HCT116 (cell line): Measurements from ENCODE around the gene RIPOR3. TPM values are rescaled to one million over a fixed set of nuclear protein-coding genes. Genes with fewer than 3 reads are reported as not detected.

ENCODE experiments used
- ATAC-seq: fragments of 200-7000 bp; cut with Tn5 transposase; 2 replicates; pipeline ENCODE4 v1.9.1; 2020; ENCODE audit warnings: mild to moderate bottlenecking, moderate library complexity
- BruUV-seq: library from RNA; stranded (reverse); fragments of 400-500 nt; replicated peaks from 2 replicates; lab custom pipeline; 2021; lab: Mats Ljungman, UMichigan
- CTCF ChIA-PET: fragments of 300-600 bp; sonication (Branson Sonifier 250); formaldehyde crosslinking; loops from one replicate; lab custom pipeline; 2021; ENCODE audit warnings: antibody characterized with exemption; lab: Charles Lee
- POLR2A ChIA-PET: fragments of 300-600, 350-600 bp; sonication (Branson Sonifier 250); formaldehyde crosslinking; loops from one replicate; lab custom pipeline; 2021; ENCODE audit warnings: antibody characterized with exemption; lab: Charles Lee
- RAD21 ChIA-PET, 2 experiments: fragments of 300-600 bp; sonication (Branson Sonifier 250); formaldehyde crosslinking; loops; one replicate each; lab custom pipeline; 2023; ENCODE audit warnings: low total read pairs in 2 of 2; ENCODE audit not compliant: uncharacterized antibody in 2 of 2, unreplicated experiment in 2 of 2, low non-redundant PET in 1 of 2; lab: Charles Lee
- DNase-seq: peaks from one replicate; pipeline ENCODE4 v3.0.0-alpha.2; 2010; ENCODE audit warnings: low read depth, low spot score
- H2AFZ ChIP-seq: fragments of 200-600 bp; shearing (Covaris generic), sonication (generic); 2 replicates; pipeline ENCODE4 v1.6.1; 2017; ENCODE audit warnings: low read depth, mixed run types, mixed read lengths, antibody characterized with exemption, low read length; ENCODE audit not compliant: poor library complexity, severe bottlenecking
- H3K27ac ChIP-seq: 2 replicates; pipeline ENCODE4 v1.5.1; 2012; ENCODE audit warnings: low read depth, low read length
- H3K27me3 ChIP-seq: fragments of 200-600 bp; sonication (generic); 2 replicates; pipeline ENCODE4 v1.6.1; 2016; ENCODE audit warnings: mixed run types, low read length, mixed read lengths; ENCODE audit not compliant: insufficient read depth
- H3K36me3 ChIP-seq, 2 experiments: fragments of 200-500 bp in 1 of 2; fragments of 200-600 bp in 1 of 2; sonication (Bioruptor generic) in 1 of 2; sonication (generic) in 1 of 2; 2 replicates each; pipeline versions ENCODE4 v1.5.1 to v1.6.1; 2014 to 2016; ENCODE audit warnings: low read length in 2 of 2, inconsistent platforms in 1 of 2, mixed read lengths in 1 of 2, mixed run types in 1 of 2; ENCODE audit not compliant: insufficient read depth in 2 of 2, control insufficient read depth in 1 of 2
- H3K4me1 ChIP-seq, 2 experiments: fragments of 200-600 bp in 1 of 2; sonication (generic) in 1 of 2; 2 replicates each; pipeline versions ENCODE4 v1.5.1 to v1.6.1; 2012 to 2017; ENCODE audit warnings: low read length in 2 of 2, inconsistent platforms in 1 of 2, mild to moderate bottlenecking in 1 of 2, mixed read lengths in 1 of 2, mixed run types in 1 of 2, moderate library complexity in 1 of 2; ENCODE audit not compliant: insufficient read depth in 2 of 2, control insufficient read depth in 1 of 2
- H3K4me2 ChIP-seq: fragments of 200-600 bp; sonication (generic); 2 replicates; pipeline ENCODE4 v1.6.1; 2017; ENCODE audit warnings: mixed run types, low read length, mixed read lengths
- H3K4me3 ChIP-seq, 2 experiments: fragments of 200-600 bp in 1 of 2; sonication (generic) in 1 of 2; replicated peaks in 1 of 2; 2 replicates each; pipeline ENCODE4 v1.5.1; 2011 to 2016; ENCODE audit warnings: low read length in 2 of 2, control low read depth in 1 of 2, low read depth in 1 of 2, mild to moderate bottlenecking in 1 of 2, mixed read lengths in 1 of 2, mixed run types in 1 of 2
- H3K79me2 ChIP-seq: fragments of 200-600 bp; sonication (generic); 2 replicates; pipeline ENCODE4 v1.6.1; 2017; ENCODE audit warnings: mild to moderate bottlenecking, mixed run types, low read length, moderate library complexity, mixed read lengths; ENCODE audit not compliant: insufficient read depth
- H3K9ac ChIP-seq: fragments of 200-600 bp; sonication (generic); 2 replicates; pipeline ENCODE4 v1.6.1; 2016; ENCODE audit warnings: low read length, mixed read lengths
- H3K9me2 ChIP-seq: fragments of 200-600 bp; sonication (generic), shearing (Covaris generic); 2 replicates; pipeline ENCODE4 v1.6.1; 2017; ENCODE audit warnings: mixed run types, mild to moderate bottlenecking, moderate library complexity; ENCODE audit not compliant: insufficient read depth
- H3K9me3 ChIP-seq, 2 experiments: fragments of 200-500 bp in 1 of 2; fragments of 200-600 bp in 1 of 2; sonication (Bioruptor generic) in 1 of 2; sonication (generic) in 1 of 2; 2 replicates each; pipeline ENCODE4 v1.6.1; 2014 to 2017; ENCODE audit warnings: low read length in 2 of 2, mixed read lengths in 2 of 2, inconsistent platforms in 1 of 2, low read depth in 1 of 2, mild to moderate bottlenecking in 1 of 2, mixed run types in 1 of 2, moderate library complexity in 1 of 2; ENCODE audit not compliant: control insufficient read depth in 1 of 2, insufficient read depth in 1 of 2
- H4K20me1 ChIP-seq: fragments of 200-600 bp; sonication (generic), shearing (Covaris generic); 2 replicates; pipeline ENCODE4 v1.6.1; 2017; ENCODE audit warnings: mixed run types, mild to moderate bottlenecking, moderate library complexity; ENCODE audit not compliant: insufficient read depth
- CBX3 ChIP-seq: IDR thresholded peaks from 2 replicates; pipeline ENCODE4 v1.6.1; 2012; ENCODE audit warnings: low read depth
- EZH2 ChIP-seq: fragments of 200-600 bp; sonication (generic); IDR thresholded peaks from 2 replicates; pipeline ENCODE4 v1.6.1; 2017; ENCODE audit warnings: antibody characterized with exemption, mixed run types
- FOSL1 ChIP-seq: IDR thresholded peaks from 2 replicates; pipeline ENCODE4 v1.6.1; 2012; ENCODE audit warnings: low read depth
- TCF7L2 ChIP-seq: IDR thresholded peaks from 2 replicates; pipeline ENCODE4 v1.7.0; 2011; ENCODE audit warnings: borderline replicate concordance, inconsistent platforms; ENCODE audit not compliant: insufficient read depth, insufficient read length; ENCODE audit errors: extremely low read depth
- intact Hi-C: fragments of 100-400 bp; cut with micrococcal nuclease; formaldehyde crosslinking; loops from 2 replicates; pipeline ENCODE4 v1.10.0; 2022
- total RNA-seq: library from RNA; stranded (reverse); gene quantifications from one replicate; pipeline ENCODE4 v1.2.1, GENCODE V29; 2021; ENCODE audit not compliant: unreplicated experiment
- TF ChIP-seq, protein P1 (sequence below): IDR thresholded peaks from 2 replicates; pipeline ENCODE4 v1.6.1; 2011; ENCODE audit warnings: mild to moderate bottlenecking, low read length, moderate library complexity; ENCODE audit not compliant: insufficient replicate concordance; ENCODE audit errors: extremely low read depth

RIPOR3 gene
- total RNA-seq, 1 experiment from 2014 or later, result 0.22 TPM

DNA sequence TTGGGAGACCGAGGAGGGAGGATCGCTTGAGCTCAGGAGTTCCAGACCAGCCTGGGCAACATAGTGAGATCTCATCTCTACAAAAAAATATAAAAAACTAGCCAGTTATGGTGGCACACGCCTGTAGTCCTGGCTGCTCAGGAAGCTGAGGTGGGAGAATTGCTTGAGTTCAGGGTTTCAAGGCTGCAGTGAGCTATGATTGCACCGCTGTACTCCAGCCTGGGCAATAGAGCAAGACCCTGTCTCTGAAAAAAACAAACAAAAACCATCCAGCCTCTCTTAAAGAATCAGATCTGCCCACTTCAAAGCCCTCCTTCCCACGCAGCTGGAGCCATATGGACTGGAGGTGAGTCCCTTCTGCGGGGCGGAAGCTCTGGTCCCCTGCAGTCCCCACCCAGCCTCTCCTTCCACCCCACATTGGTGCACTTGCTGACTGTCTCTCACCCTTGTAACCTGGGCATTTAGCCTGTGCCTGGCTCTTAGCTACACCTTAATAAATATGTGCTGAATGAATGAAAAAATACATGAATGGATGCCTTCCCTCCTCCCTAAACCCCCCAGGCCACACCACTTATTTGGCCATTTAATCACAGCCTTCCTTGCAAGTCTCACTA is 32.9 kb upstream of the RIPOR3 start:
- TF ChIP-seq FOSL1, result no peak
- no peak for TF ChIP-seq EZH2
- TF ChIP-seq TCF7L2, result no peak
- no peak for TF ChIP-seq CBX3
- TF ChIP-seq, protein P1, sequence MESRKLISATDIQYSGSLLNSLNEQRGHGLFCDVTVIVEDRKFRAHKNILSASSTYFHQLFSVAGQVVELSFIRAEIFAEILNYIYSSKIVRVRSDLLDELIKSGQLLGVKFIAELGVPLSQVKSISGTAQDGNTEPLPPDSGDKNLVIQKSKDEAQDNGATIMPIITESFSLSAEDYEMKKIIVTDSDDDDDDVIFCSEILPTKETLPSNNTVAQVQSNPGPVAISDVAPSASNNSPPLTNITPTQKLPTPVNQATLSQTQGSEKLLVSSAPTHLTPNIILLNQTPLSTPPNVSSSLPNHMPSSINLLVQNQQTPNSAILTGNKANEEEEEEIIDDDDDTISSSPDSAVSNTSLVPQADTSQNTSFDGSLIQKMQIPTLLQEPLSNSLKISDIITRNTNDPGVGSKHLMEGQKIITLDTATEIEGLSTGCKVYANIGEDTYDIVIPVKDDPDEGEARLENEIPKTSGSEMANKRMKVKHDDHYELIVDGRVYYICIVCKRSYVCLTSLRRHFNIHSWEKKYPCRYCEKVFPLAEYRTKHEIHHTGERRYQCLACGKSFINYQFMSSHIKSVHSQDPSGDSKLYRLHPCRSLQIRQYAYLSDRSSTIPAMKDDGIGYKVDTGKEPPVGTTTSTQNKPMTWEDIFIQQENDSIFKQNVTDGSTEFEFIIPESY, result no peak
- H3K79me2 ChIP-seq, result no peaks in the 10 kb centered on the region
- no peaks in the 10 kb centered on the region for H3K9me2 ChIP-seq
- H3K36me3 ChIP-seq, result no peaks in the 10 kb centered on the region
- ChIA-PET RAD21 (interaction anchor here in 1 of 2 experiments (0.6 to 1.4 kb wide), 3 partner anchors 20 to 43 kb away, joined by 3 to 5 read pairs (median 4); no protein-coding TSS in a partner anchor), CTCF (interaction anchor here (0.9 to 2.1 kb wide), 4 partner anchors 10 to 98 kb away, joined by 3 to 9 read pairs (median 6); no protein-coding TSS in a partner anchor), POLR2A (interaction anchor here (0.6 to 1.2 kb wide), 8 partner anchors 9 to 89 kb away, joined by 3 to 6 read pairs (median 3); no protein-coding TSS in a partner anchor)
- BruUV-seq, result no TSS peak
- ATAC-seq, result peak; percentile 21
- peak overlapping the region; percentile 10 to 49; a peak in 3 of 4 replicates for H3K4me3 ChIP-seq
- H3K4me1 ChIP-seq, result peaks cover 57 to 88% of the 10 kb centered on the region in 2 experiments
- no peak overlapping the region for H2AFZ ChIP-seq
- H3K9me3 ChIP-seq, result no peaks in the 10 kb centered on the region
- intact Hi-C loops, result no loop called here
- H3K9ac ChIP-seq, result peak overlapping the region; percentile 68
- H3K4me2 ChIP-seq, result peak overlapping the region; percentile 87
- H3K27me3 ChIP-seq, result no peaks in the 10 kb centered on the region
- H4K20me1 ChIP-seq, result no peaks in the 10 kb centered on the region
- H3K27ac ChIP-seq, result peak overlapping the region; percentile 96
- no peak for DNase-seq
